ENCODE results near the gene EMID1.

EMID1 gene

GRCh38 chr22:29267462-29267857 is 61.8 kb downstream of the EMID1 start:
- no peak for TF ChIP-seq CTCF (IDR thresholded peaks at IDR 0.05; ENCODE audit: extremely low read depth, insufficient read depth, missing control alignments)
- in situ Hi-C loops (cut with MboI; ENCODE audit: low pct_unique_long_range_greater_than_20kb, low sequenced_read_pairs, unreplicated experiment), result no loop called here
- DNase-seq (ENCODE audit: low spot score), result no peak

- DNase-seq (ENCODE audit: low spot score), result peak; percentile 97
- TF ChIP-seq CTCF (IDR thresholded peaks at IDR 0.05; ENCODE audit: extremely low read depth, insufficient read depth, missing control alignments), result no peak
- in situ Hi-C loops (cut with MboI; ENCODE audit: low pct_unique_long_range_greater_than_20kb, low sequenced_read_pairs, unreplicated experiment), result no loop called here
These were observed 62.3 kb downstream of the EMID1 start, which contains the start of the genes EWSR1 and RHBDD3 for GRCh38 chr22:29267858-29268510. TSS of gene EWSR1 (plus strand) at chr22:29268268. CDS start at chr22:29268337, 69 bp downstream. TSS of gene RHBDD3 (minus strand) at chr22:29267981. CDS start at chr22:29265626, 2,355 bp downstream.

- in situ Hi-C loops (cut with MboI; ENCODE audit: low pct_unique_long_range_greater_than_20kb, low sequenced_read_pairs, unreplicated experiment), result no loop called here
- DNase-seq (ENCODE audit: low spot score), result no peak
- TF ChIP-seq CTCF (IDR thresholded peaks at IDR 0.05; ENCODE audit: extremely low read depth, insufficient read depth, missing control alignments), result no peak
These were observed 63.0 kb downstream of the EMID1 start for GRCh38 chr22:29268511-29269229.

- TF ChIP-seq CTCF (IDR thresholded peaks at IDR 0.05; ENCODE audit: extremely low read depth, insufficient read depth, missing control alignments), result no peak
- in situ Hi-C loops (cut with MboI; ENCODE audit: low pct_unique_long_range_greater_than_20kb, low sequenced_read_pairs, unreplicated experiment), result no loop called here
- DNase-seq (ENCODE audit: low spot score), result no peak
These were observed 63.5 kb downstream of the EMID1 start for GRCh38 chr22:29269230-29269604.

GRCh38 chr22:29269731-29270474 is 64.2 kb downstream of the EMID1 start:
- no peak for TF ChIP-seq CTCF (IDR thresholded peaks at IDR 0.05; ENCODE audit: extremely low read depth, insufficient read depth, missing control alignments)
- no peak for DNase-seq (ENCODE audit: low spot score)
- in situ Hi-C loops (cut with MboI; ENCODE audit: low pct_unique_long_range_greater_than_20kb, low sequenced_read_pairs, unreplicated experiment), result no loop called here

GRCh38 chr22:29270475-29271271 is 65.0 kb downstream of the EMID1 start:
- in situ Hi-C loops (cut with MboI; ENCODE audit: low pct_unique_long_range_greater_than_20kb, low sequenced_read_pairs, unreplicated experiment), result no loop called here
- no peak for DNase-seq (ENCODE audit: low spot score)
- TF ChIP-seq CTCF (IDR thresholded peaks at IDR 0.05; ENCODE audit: extremely low read depth, insufficient read depth, missing control alignments), result no peak
